H1 (cell line): ENCODE measurements around the gene ODAD3. TPM values are rescaled to one million over a fixed set of nuclear protein-coding genes. Genes with fewer than 3 reads are reported as not detected.

ENCODE experiments used
- BCL11A ChIP-seq, 2 experiments: IDR thresholded peaks; one replicate each; pipeline ENCODE4 v1.6.1; 2011; ENCODE audit warnings: low read depth in 2 of 2, low read length in 2 of 2, mild to moderate bottlenecking in 2 of 2
- CREB1 ChIP-seq: IDR thresholded peaks from 2 replicates; pipeline ENCODE4 v1.6.1; 2012; ENCODE audit warnings: inconsistent platforms
- EP300 ChIP-seq, 2 experiments: IDR thresholded peaks; 1 replicate in 1 of 2; 2 replicates in 1 of 2; pipeline ENCODE4 v1.6.1; 2011 to 2012; ENCODE audit warnings: low read depth in 2 of 2, low read length in 2 of 2, mild to moderate bottlenecking in 2 of 2, borderline replicate concordance in 1 of 2, inconsistent platforms in 1 of 2, moderate library complexity in 1 of 2
- HDAC2 ChIP-seq, 2 experiments: fragments of 300-600 bp in 1 of 2; sonication (generic) in 1 of 2; IDR thresholded peaks; 2 replicates each; pipeline ENCODE4 v1.6.1; 2011 to 2012; ENCODE audit warnings: low read depth in 2 of 2, low read length in 2 of 2, mild to moderate bottlenecking in 2 of 2, moderate library complexity in 2 of 2, borderline replicate concordance in 1 of 2, inconsistent platforms in 1 of 2
- HDAC6 ChIP-seq: IDR thresholded peaks from one replicate; pipeline ENCODE4 v1.7.1; 2012; ENCODE audit warnings: low read depth, mild to moderate bottlenecking, inconsistent platforms, low read length, moderate library complexity
- KDM4A ChIP-seq: IDR thresholded peaks from one replicate; pipeline ENCODE4 v1.7.1; 2012; ENCODE audit warnings: low read depth, mild to moderate bottlenecking, moderate library complexity, low read length, inconsistent platforms; ENCODE audit not compliant: severe bottlenecking
- NANOG ChIP-seq: IDR thresholded peaks from 2 replicates; pipeline ENCODE4 v1.6.1; 2011; ENCODE audit warnings: low read length, low read depth, mild to moderate bottlenecking, inconsistent platforms; ENCODE audit not compliant: insufficient read depth, poor library complexity, severe bottlenecking
- NRF1 ChIP-seq: IDR thresholded peaks from 2 replicates; pipeline ENCODE4 v1.6.1; 2011; ENCODE audit warnings: mild to moderate bottlenecking, low read depth, low read length, improper control_type of control experiment
- POLR2AphosphoS5 ChIP-seq: IDR thresholded peaks from 2 replicates; pipeline ENCODE4 v1.6.1; 2011; ENCODE audit warnings: low read depth, low read length
- POU5F1 ChIP-seq: IDR thresholded peaks from 2 replicates; pipeline ENCODE4 v1.6.1; 2011; ENCODE audit warnings: low read depth, mild to moderate bottlenecking, low read length, moderate library complexity
- RXRA ChIP-seq: IDR thresholded peaks from 2 replicates; pipeline ENCODE4 v1.6.1; 2011; ENCODE audit warnings: low read depth, mild to moderate bottlenecking, low read length, moderate library complexity; ENCODE audit not compliant: insufficient read depth
- SIN3A ChIP-seq, 2 experiments: IDR thresholded peaks in 1 of 2; conservative IDR thresholded peaks in 1 of 2; 2 replicates each; pipeline ENCODE4 v1.6.1; 2011 to 2012; ENCODE audit warnings: low read length in 2 of 2, improper control_type of control experiment in 1 of 2, low read depth in 1 of 2, mild to moderate bottlenecking in 1 of 2
- SIX5 ChIP-seq: IDR thresholded peaks from 2 replicates; pipeline ENCODE4 v1.6.1; 2011; ENCODE audit warnings: mild to moderate bottlenecking, low read depth, low read length
- SP1 ChIP-seq: IDR thresholded peaks from 2 replicates; pipeline ENCODE4 v1.6.1; 2011; ENCODE audit warnings: low read depth, low read length
- SP4 ChIP-seq: IDR thresholded peaks from 2 replicates; pipeline ENCODE4 v1.6.1; 2012; ENCODE audit warnings: low read length, inconsistent platforms
- TAF1 ChIP-seq: IDR thresholded peaks from 2 replicates; pipeline ENCODE4 v1.6.1; 2011; ENCODE audit warnings: mild to moderate bottlenecking, low read depth, low read length
- TEAD4 ChIP-seq: IDR thresholded peaks from 2 replicates; pipeline ENCODE4 v1.6.1; 2012; ENCODE audit warnings: low read depth, low read length, inconsistent platforms, mixed read lengths
- YY1 ChIP-seq: IDR thresholded peaks from 2 replicates; pipeline ENCODE4 v1.6.1; 2011; ENCODE audit warnings: low read depth, mild to moderate bottlenecking, low read length
- polyA plus RNA-seq, 7 experiments: library from polyadenylated mRNA; depleted of rRNA in 3 of 7; stranded (reverse) in 5 of 7; unstranded in 2 of 7; fragments of >200 nt in 5 of 7; fragments of 200-250 nt in 2 of 7; gene quantifications; 1 replicate in 5 of 7; 2 replicates in 1 of 7; 4 replicates in 1 of 7; pipeline versions ENCODE4 v1.2.1 to v1.2.3, GENCODE V29; 2011 to 2013; ENCODE audit warnings: missing spikeins in 2 of 7, mixed read lengths in 2 of 7
- total RNA-seq: library from RNA; stranded (reverse); fragmentation: NEBNext Ultra II Directional; extraction: Animal tissue kit (Norgen Biotek cat#: 25700); gene quantifications from 2 replicates; pipeline ENCODE4 v1.2.1, GENCODE V29; 2021
- TF ChIP-seq, protein P1 (sequence below): IDR thresholded peaks from 2 replicates; pipeline ENCODE4 v1.6.1; 2012; ENCODE audit warnings: inconsistent platforms
- TF ChIP-seq, protein P2 (sequence below), 3 experiments: IDR thresholded peaks; 1 replicate in 2 of 3; 2 replicates in 1 of 3; pipeline versions ENCODE4 v1.5.1 to v1.6.1; 2011; ENCODE audit warnings: low read length in 3 of 3, mild to moderate bottlenecking in 3 of 3, inconsistent platforms in 2 of 3, low read depth in 1 of 3, moderate library complexity in 1 of 3; ENCODE audit not compliant: insufficient read depth in 1 of 3; ENCODE audit errors: control extremely low read depth in 1 of 3
- TF ChIP-seq, protein P3 (sequence below): IDR thresholded peaks from 2 replicates; pipeline ENCODE4 v1.6.1; 2012; ENCODE audit warnings: inconsistent platforms

ODAD3 gene
- total and polyA plus RNA-seq, 2 of the 8 experiments (the other 6 are each of a cell fraction or from before 2014, with no cell fraction given): 2.1 to 2.2 TPM

DNA sequence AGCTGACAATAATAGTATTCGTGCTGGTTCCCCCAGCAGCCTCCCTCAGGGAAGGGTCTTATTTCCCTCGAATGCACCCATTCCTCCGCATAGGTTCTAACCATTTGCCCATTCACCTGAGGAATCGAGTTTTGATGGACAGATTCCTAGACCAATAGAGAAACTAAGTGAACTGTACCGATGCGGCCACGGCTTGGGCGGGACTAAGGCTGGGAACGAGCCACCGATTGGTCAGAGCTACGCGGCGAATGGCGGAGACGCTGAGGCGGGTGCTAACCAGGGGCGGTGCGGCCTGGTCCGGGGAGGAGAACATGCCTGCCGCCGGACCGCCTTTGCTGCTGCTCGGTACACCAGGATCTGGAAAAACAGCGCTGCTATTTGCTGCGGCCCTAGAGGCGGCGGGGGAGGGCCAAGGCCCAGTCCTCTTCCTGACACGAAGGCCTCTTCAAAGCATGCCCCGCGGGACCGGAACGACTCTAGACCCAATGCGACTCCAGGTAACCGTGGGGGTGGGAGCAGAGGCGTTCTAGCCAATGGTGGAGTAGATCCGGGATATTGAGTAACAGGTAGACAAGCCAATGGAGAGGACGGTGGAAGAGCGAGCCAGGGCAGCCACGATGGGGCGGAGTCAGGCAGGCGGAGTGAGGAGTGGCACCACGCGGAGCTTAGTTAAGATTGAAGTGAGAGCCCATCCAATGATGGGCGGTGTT is 60.3 kb downstream of the ODAD3 start, which contains the start of gene SWSAP1 (continued):
- no peak for TF ChIP-seq RXRA
- peak; percentile 84 for TF ChIP-seq CREB1
- TF ChIP-seq KDM4A: peak; percentile 40
- peak; percentile 95 for TF ChIP-seq SP1
- TF ChIP-seq, protein P1, sequence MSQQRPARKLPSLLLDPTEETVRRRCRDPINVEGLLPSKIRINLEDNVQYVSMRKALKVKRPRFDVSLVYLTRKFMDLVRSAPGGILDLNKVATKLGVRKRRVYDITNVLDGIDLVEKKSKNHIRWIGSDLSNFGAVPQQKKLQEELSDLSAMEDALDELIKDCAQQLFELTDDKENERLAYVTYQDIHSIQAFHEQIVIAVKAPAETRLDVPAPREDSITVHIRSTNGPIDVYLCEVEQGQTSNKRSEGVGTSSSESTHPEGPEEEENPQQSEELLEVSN: peak; percentile 38; the same call in 1 of the 2 replicates
- TF ChIP-seq, protein P2, sequence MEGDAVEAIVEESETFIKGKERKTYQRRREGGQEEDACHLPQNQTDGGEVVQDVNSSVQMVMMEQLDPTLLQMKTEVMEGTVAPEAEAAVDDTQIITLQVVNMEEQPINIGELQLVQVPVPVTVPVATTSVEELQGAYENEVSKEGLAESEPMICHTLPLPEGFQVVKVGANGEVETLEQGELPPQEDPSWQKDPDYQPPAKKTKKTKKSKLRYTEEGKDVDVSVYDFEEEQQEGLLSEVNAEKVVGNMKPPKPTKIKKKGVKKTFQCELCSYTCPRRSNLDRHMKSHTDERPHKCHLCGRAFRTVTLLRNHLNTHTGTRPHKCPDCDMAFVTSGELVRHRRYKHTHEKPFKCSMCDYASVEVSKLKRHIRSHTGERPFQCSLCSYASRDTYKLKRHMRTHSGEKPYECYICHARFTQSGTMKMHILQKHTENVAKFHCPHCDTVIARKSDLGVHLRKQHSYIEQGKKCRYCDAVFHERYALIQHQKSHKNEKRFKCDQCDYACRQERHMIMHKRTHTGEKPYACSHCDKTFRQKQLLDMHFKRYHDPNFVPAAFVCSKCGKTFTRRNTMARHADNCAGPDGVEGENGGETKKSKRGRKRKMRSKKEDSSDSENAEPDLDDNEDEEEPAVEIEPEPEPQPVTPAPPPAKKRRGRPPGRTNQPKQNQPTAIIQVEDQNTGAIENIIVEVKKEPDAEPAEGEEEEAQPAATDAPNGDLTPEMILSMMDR (IDR thresholded peaks at IDR 0.05; ENCODE audit: control extremely low read depth in 1 of 3, insufficient read depth in 1 of 3, low read depth in 1 of 3, low read length in 3 of 3): no peak
- peak; percentile 87 for TF ChIP-seq POLR2AphosphoS5
- TF ChIP-seq BCL11A (IDR thresholded peaks at IDR 0.05; ENCODE audit: low read depth in 2 of 2, low read length in 2 of 2): no peak
- TF ChIP-seq EP300 (IDR thresholded peaks at IDR 0.05; ENCODE audit: borderline replicate concordance in 1 of 2, low read depth in 2 of 2, low read length in 2 of 2): no peak
- 0 out of 2 replicates have a peak, but pooled peaks have one; percentile 25 for TF ChIP-seq SP4
- TF ChIP-seq TEAD4: no peak
- no peak for TF ChIP-seq POU5F1
- peak in 1 of 2 experiments; percentile 44; a peak in 1 of 4 replicates for TF ChIP-seq SIN3A (conservative IDR thresholded peaks at IDR 0.05 in 1 of 2, IDR thresholded peaks at IDR 0.05 in 1 of 2; ENCODE audit: low read depth in 1 of 2, low read length in 2 of 2)
- no peak for TF ChIP-seq NRF1
- peak; percentile 82; the same call in 1 of the 2 replicates for TF ChIP-seq YY1
- no peak for TF ChIP-seq HDAC2 (IDR thresholded peaks at IDR 0.05; ENCODE audit: borderline replicate concordance in 1 of 2, low read depth in 2 of 2, low read length in 2 of 2)
- no peak for TF ChIP-seq SIX5
- TF ChIP-seq TAF1: peak; percentile 84
- no peak for TF ChIP-seq NANOG
- TF ChIP-seq HDAC6: no peak
- TF ChIP-seq, protein P3, sequence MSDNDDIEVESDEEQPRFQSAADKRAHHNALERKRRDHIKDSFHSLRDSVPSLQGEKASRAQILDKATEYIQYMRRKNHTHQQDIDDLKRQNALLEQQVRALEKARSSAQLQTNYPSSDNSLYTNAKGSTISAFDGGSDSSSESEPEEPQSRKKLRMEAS: peak; percentile 50
